Ovary (tissue), 10 donors: ENCODE results near the gene DCP1B. TPM values are rescaled to one million over a fixed set of nuclear protein-coding genes. Genes with fewer than 3 reads are reported as not detected.

Experiments
- DNase-seq, 5 donors: peaks; one replicate each; pipeline ENCODE4 v3.0.0-alpha.2; 2019 to 2020
- H3K27ac ChIP-seq, 2 donors: fragments of 200-600 bp; one replicate each; pipeline versions ENCODE4 v1.5.1 to v1.8.0; 2019 to 2022
- H3K27me3 ChIP-seq: fragments of 200-600 bp; one replicate; pipeline ENCODE4 v1.8.0; 2022
- H3K36me3 ChIP-seq: fragments of 200-600 bp; sonication (generic); one replicate; pipeline ENCODE4 v1.5.1; 2019
- H3K4me1 ChIP-seq: one replicate; pipeline ENCODE4 v1.8.1; 2013; ENCODE audit warnings: mild to moderate bottlenecking, moderate library complexity; ENCODE audit not compliant: insufficient read depth
- H3K4me3 ChIP-seq: fragments of 200-600 bp; sonication (generic); one replicate; pipeline ENCODE4 v1.5.1; 2017
- H3K9me3 ChIP-seq, 2 donors: fragments of 200-600 bp in 1 of 2; sonication (generic) in 1 of 2; one replicate each; pipeline versions ENCODE4 v1.5.1 to v1.8.1; 2013 to 2019; ENCODE audit warnings: mild to moderate bottlenecking in 1 of 2, moderate library complexity in 1 of 2
- CTCF ChIP-seq, 3 donors: fragments of 450-650 bp in 2 of 3; fragments of 200-600 bp in 1 of 3; IDR thresholded peaks; one replicate each; pipeline versions ENCODE4 v1.5.1 to v1.8.0; 2016 to 2022; ENCODE audit warnings: antibody characterized with exemption in 3 of 3, mild to moderate bottlenecking in 1 of 3
- EP300 ChIP-seq: sonication (generic); formaldehyde crosslinking; IDR thresholded peaks from one replicate; pipeline ENCODE4 v1.6.1; 2017; ENCODE audit warnings: antibody characterized with exemption
- POLR2A ChIP-seq: fragments of 450-650 bp; IDR thresholded peaks from one replicate; pipeline ENCODE4 v1.6.1; 2017; ENCODE audit warnings: antibody characterized with exemption, mild to moderate bottlenecking, moderate library complexity
- WGBS, 3 donors: extraction: QIAGEN DNeasy Blood & Tissue Kit in 1 of 3; methylation state at CpG; one replicate each; pipeline versions ENCODE4 v1.1.5 to v1.1.7; 2013 to 2017; 5-methylcytosine and 5-hydroxymethylcytosine counted together
- intact Hi-C, 4 donors: fragments of 100-400 bp; cut with DNase I; formaldehyde crosslinking; loops; one replicate each; pipeline versions ENCODE4 v1.11.0 to v1.15.1; 2022 to 2023
- long read RNA-seq, 3 donors: library from polyadenylated mRNA in 2 of 3; unstranded in 2 of 3; transcript quantifications; one replicate each; pipeline ENCODE4 v2.0.0 and lab custom pipeline, GENCODE V29; 2021 to 2026
- polyA plus RNA-seq, 2 donors: library from polyadenylated mRNA; stranded (reverse); fragments of 200-250 nt in 1 of 2; fragments of 350-450 nt in 1 of 2; fragmentation: Illumina TruSeq in 1 of 2; extraction: RNeasy Lipid Tissue Mini Kit (QIAGEN cat#74804) in 1 of 2; gene quantifications; one replicate each; pipeline ENCODE4 v1.2.3, GENCODE V29; 2013 to 2014
- total RNA-seq, 7 donors: library from RNA; depleted of rRNA in 2 of 7; stranded (reverse); fragments of >200 nt in 2 of 7; fragmentation: NEBNext Ultra II Directional in 3 of 7; extraction: Animal tissue kit (Norgen Biotek cat#: 25700) in 3 of 7; gene quantifications; one replicate each; pipeline versions ENCODE4 v1.1.0 to v1.2.4, GENCODE V29; 2016 to 2023
- donor health status: DM: no; HTN: no; CAD: no; lungs with moderate emphysema.
- donor health status: DM: no; HTN: no; CAD: no.
- donor health status: Bipolar disorder and iron deficiency.
- donor health status: DM: yes; HTN: yes; CAD: no.
- donor health status: DM: no; HTN: no; CAD: no.
- donor health status: DM: yes; HTN: yes; CAD: no.

DCP1B gene
- total RNA-seq (10 to 100 TPM; 13.5 to 20.8 (median 17.2) TPM), polyA plus RNA-seq (10 to 100 TPM; 15.2 to 22.9 TPM)
- long read RNA-seq, donor 1, transcript DCP1B-202 (3 exons, 2,231 nt), result minor isoform, 6 of 86 reads
- long read RNA-seq, donor 1, transcript DCP1B-201 (9 exons, 2,086 nt), result major isoform, 51 of 86 reads
- long read RNA-seq, donor 1, partial matches to known transcripts, result 16 of 86 reads
- long read RNA-seq, donor 1, other reads (novel, unspliced or antisense), result 10 of 86 reads
- long read RNA-seq, donor 2, transcript DCP1B-201 (9 exons, 2,086 nt), result major isoform, 7 of 15 reads
- long read RNA-seq, donor 2, partial matches to known transcripts, result 6 of 15 reads
- long read RNA-seq, donor 2, other reads (novel, unspliced or antisense), result 0 of 15 reads
- long read RNA-seq, donor 3, transcript DCP1B-201 (9 exons, 2,086 nt), result major isoform, 38 of 44 reads
- long read RNA-seq, donor 3, partial matches to known transcripts, result 1 of 44 reads
- long read RNA-seq, donor 3, other reads (novel, unspliced or antisense), result 3 of 44 reads

- TF ChIP-seq POLR2A (peak; percentile 50), EP300 (no peak), CTCF (IDR thresholded peaks at IDR 0.05) (peak in 1 of 3 donors; percentile 30)
- Histone ChIP-seq H3K27me3 (no peaks in the 10 kb centered on the region), H3K4me1 (peaks cover 4% of the 10 kb centered on the region), H3K9me3 (no peaks in the 10 kb centered on the region), H3K27ac (peak within 1 kb of the TSS; percentile 56 to 88), H3K4me3 (peak within 1 kb of the TSS; percentile 78), H3K36me3 (no peaks in the 10 kb centered on the region)
- 2 to 3% (median 2%) methylated on average over 53 to 55 of the region's 55 CpGs for WGBS, 3 donors
- intact Hi-C loops, result no loop called here
- peak; percentile 96 to 97 (median 97) for DNase-seq
These were observed at the start of gene DCP1B for GRCh38 chr12:2004113-2004929. DCP1B (minus strand) TSS chr12:2004457; CDS start chr12:2004431, 26 bp downstream.

GRCh38 chr12:2053691-2054090 lies 49.4 kb upstream of the DCP1B start:
- H3K27ac ChIP-seq, result peak overlapping the region in 1 of 2 donors; percentile 17
- H3K27me3 ChIP-seq, result no peaks in the 10 kb centered on the region
- H3K4me3 ChIP-seq, result peak overlapping the region; percentile 80
- no peaks in the 10 kb centered on the region for H3K9me3 ChIP-seq
- WGBS, 3 donors, result 0% methylated on average over 34 to 60 of the region's 60 CpGs
- no peaks in the 10 kb centered on the region for H3K36me3 ChIP-seq
- no peak for TF ChIP-seq POLR2A
- no peak for TF ChIP-seq CTCF (IDR thresholded peaks at IDR 0.05)
- no peak for TF ChIP-seq EP300
- H3K4me1 ChIP-seq, result peaks cover 4% of the 10 kb centered on the region
- intact Hi-C loops, result loop anchor here (5.0 to 10.0 kb wide), 7 partner anchors 111 to 531 kb away; no protein-coding TSS in a partner anchor
- DNase-seq, result peak in 4 of 5 donors; percentile 46 to 61 (median 55)

- peak within 1 kb of the TSS; percentile 68 to 90 for H3K27ac ChIP-seq
- H3K4me1 ChIP-seq, result peaks cover 4% of the 10 kb centered on the region
- no peaks in the 10 kb centered on the region for H3K9me3 ChIP-seq
- TF ChIP-seq CTCF (IDR thresholded peaks at IDR 0.05), result peak in 1 of 3 donors; percentile 32
- TF ChIP-seq EP300, result no peak
- TF ChIP-seq POLR2A, result no peak
- intact Hi-C loops, result loop anchor here (5.0 to 10.0 kb wide), 7 partner anchors 112 to 532 kb away; no protein-coding TSS in a partner anchor
- 0 to 1% (median 0%) methylated on average over 45 to 90 of the region's 90 CpGs for WGBS, 3 donors
- no peaks in the 10 kb centered on the region for H3K36me3 ChIP-seq
- peak within 1 kb of the TSS; percentile 80 for H3K4me3 ChIP-seq
- peak; percentile 47 to 79 (median 64) for DNase-seq
- H3K27me3 ChIP-seq, result no peaks in the 10 kb centered on the region
These were observed 48.8 kb upstream of the DCP1B start, which contains the start of gene CACNA1C for GRCh38 chr12:2052826-2053678. CACNA1C (plus strand) TSS chr12:2052987; CDS start chr12:2053563, 576 bp downstream.
